Epidermal melanocyte (primary cell): ENCODE results near the gene BCL2L11.

Experiments used
- DNase-seq: peaks from one replicate; pipeline ENCODE4 v3.0.0; 2011; ENCODE audit warnings: low spot score; ENCODE audit not compliant: insufficient read length

The BCL2L11 gene

DNA sequence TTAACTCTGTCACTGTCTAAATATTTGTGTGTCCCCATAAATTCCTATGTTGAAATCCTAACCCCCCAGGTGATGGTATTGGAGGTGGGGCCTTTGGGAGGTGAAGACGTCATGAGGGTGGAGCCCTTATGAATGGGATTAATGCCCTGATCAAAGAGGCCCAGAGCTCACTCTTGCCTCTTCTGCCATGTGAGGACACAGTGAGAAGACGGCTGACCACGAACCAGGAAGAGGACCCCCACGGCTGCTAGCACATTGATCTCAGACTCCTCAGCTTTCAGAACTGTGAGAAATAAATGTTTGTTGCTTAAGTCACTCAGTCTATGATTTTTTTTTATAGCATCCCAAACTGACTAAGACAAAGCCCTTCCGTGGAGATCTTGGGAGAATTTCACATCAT lies 71.2 kb downstream of the BCL2L11 start:
- DNase-seq, result no peak

DNA sequence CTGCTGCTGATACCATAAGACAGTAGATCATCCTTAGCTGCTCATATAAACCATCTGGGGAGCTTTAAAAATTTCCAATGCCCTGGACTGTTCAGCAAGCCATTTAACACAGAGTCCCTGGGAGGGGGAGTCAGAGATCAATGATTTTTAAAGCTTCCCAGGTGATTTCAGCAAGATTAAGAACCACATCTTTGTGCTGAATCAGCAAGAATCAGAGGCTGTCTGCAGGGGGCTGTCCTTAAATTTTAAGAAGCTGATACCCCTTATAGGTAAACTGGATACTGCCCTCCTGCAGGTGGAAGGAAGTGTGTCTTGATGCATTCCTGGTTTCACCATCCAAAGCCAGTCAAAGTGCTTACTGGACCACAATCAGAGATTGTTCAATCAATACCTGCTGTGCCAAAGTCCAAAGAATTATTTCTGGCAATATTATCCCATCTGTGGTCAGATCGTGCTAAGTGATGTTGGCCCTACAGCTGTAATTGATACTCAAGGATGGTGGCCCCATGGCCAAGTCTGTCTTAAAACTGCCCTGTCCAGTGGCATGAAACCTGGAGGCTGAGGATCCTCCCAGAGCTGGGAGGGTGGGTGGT lies 72.2 kb downstream of the BCL2L11 start:
- no peak for DNase-seq

DNA sequence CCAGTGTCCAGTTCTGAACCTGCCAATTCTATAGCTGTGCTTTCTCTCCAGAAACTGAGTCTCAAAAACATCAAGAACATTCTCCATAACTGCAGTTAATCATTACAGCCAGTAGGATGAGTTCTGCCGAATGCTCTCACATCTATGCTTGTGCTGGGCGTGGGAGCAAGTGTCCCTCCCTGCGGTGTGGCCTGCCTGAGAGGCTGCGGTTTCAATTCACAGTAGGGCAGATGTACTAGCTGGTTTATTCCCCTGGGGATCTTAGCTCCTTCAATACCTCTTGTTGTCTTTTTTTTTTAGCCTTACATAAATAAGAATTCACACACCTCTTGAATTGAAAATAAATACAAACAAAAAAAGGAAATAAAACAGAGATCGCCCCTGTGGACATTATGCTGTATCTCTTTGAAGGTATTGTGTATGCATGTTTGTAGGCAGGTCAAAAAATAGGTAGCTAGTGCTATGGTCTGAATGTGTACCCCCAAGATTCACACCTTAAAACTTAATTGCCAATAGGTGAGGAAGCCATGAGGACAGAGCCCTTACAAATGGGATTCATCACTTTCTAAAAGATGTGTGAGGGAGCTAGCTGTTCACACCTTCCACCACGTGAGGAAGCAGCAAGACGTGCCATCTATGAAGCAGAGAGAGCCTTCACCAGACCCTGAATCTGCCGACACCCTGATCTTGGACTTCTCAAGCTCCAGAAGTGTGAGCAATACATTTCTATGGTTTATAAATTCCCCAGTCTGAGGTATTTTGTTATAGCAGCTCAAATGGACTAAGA lies 74.3 kb downstream of the BCL2L11 start:
- DNase-seq, result no peak

DNA sequence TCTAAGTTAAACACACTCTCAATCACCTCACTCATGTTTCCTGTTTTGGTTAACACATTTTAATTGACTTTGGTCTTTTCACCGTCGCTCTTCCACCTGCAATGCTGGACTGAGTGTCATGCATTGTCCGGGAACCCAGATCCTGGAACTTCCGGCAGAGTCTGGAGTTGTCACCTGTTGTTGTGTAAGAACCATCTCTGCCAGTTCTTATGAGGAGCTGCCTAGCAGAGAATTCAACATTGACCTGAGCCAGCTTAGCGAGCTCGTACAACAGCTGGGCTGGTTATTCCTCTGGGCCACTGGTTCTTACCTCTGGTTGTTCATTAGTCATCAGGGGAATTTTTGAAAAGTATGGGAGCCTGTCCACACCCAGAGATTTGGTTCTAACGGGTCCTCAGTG lies 75.7 kb downstream of the BCL2L11 start:
- no peak for DNase-seq

DNA sequence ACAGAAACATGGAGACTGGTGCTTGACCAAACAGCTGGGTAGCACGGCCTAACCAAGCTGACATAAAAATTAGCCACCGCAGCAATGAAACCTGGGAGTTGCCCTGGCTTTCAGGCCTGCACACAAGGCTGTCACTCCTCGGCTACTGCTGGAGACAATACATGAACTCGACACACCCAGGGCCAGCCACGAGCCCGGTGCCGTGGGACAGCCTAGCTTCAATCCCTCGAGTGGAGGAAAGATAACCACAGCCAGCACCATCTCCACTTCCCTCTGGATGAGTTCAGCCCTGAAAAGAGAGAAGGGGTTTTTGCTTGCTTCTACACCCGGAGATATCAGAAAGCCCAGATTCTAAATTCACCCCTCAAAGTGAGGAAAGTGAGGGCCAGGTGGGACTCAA lies 78.0 kb downstream of the BCL2L11 start:
- DNase-seq, result no peak

DNA sequence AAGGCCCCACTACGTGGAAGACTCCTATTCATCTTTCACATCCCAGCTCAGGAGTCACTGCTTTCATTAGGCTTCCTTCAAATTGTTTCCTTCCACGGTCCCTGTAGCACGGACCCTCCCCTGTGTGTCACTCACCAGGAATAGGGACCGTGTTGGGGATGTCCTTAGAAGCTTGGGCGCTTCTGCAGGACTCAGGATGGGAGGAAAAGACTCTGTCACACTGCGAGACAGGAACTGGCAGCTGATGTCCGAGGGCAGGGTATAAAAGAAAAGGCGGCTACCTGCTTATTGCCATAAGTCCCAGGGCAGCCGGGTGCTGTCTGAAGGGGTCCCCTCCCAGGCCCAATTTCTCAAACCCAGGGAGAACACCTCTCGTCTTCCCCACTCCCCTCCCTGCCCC lies 79.1 kb downstream of the BCL2L11 start:
- DNase-seq, result no peak

DNA sequence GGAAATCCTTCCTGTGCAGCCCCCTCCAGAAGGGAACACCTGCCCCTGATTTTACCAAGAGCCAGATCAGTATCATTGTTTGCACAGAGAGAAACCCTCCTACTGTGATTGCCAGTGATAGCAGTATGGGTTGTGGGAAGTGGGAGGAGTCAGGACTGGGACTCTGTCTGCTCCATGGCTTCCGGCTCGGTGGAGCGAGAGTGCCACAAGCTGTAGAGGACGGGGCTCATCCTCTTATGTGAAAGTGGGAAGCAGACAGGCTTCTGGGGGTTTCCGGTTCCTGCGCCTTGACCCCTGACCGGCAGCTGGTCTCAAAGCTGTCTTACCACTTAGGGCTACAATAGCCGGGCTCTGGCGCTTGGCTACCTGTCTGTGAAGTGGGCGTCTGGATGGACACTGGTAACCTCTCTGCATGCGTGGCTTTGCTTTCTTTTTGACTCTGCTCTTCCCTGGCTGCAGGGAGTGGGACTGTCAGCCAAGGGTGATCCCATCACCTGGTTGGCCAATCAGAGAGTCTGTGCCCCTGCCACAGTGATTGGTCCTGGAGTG lies 79.7 kb downstream of the BCL2L11 start:
- DNase-seq, result no peak

DNA sequence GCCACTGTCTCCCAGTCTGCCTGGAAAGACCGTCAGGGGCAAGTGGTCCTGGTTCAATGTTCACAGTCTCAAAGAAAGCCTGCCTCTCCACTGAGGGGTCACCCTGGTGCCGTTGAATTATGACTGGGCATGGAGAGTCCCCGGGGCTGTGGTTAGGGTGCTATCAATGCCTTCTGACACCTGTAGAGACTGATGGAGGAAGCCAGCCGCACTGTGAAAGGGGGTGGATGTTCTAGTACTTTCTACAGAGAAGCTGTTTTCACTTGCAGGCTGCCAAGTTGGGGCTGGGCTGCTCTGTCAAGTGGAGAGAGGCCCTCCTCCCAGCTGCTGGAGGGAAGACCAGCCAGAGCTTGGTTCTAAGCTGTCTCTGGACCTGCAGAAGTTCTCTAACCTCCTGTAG lies 80.5 kb downstream of the BCL2L11 start:
- DNase-seq, result no peak

DNA sequence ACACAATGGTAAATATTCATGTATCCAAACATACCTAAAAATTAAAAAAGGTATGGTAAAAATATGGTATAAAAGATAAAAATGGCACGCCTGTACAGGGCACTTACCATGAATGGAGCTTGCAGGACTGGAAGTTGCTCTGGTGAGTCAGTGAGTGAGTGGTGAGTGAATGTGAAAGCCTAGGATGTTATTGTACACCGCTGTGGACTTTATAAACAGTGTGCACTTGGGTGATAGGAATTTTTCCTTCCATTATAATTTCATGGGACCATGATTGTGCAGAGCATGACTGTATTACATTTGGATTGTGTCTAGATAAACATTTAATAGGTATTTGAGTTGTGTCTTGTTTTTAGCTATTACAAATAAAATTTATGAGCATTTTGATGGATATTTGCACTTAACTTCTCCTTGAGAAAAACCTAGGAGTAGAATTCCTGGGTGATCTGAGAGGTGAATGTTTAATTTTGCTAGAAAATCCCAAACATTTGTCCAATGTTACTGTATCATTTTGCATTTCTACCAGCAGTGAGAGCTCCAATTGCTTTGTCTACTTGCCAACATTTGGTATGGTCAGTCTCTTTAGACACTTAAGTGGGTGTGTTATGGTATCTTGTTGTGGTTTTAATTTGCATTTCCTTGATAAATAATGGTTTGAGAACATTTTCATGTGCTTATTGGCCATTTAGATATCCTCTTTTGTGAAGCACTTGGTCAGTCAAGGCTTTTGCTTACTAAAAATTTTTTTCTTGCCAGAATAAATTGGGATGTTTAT lies 81.7 kb downstream of the BCL2L11 start:
- DNase-seq, result no peak

DNA sequence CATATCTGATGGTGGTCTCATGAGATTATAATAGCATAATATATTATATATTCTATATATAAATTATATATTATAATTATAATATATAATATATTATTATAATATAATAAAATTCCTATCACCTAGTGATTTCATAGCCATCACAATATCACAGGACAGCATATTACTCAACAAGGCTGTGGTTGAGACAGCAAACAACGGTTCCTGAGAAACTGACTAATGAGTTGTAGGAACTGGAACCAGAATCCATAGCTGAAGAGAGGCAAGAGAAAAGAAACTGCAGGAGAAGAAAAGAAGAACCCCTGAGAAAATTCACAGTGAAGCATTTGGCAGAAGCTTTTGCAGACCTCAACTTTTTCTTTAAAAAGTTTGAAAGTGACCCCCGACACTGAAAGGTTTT lies 84.0 kb downstream of the BCL2L11 start:
- DNase-seq, result no peak

DNA sequence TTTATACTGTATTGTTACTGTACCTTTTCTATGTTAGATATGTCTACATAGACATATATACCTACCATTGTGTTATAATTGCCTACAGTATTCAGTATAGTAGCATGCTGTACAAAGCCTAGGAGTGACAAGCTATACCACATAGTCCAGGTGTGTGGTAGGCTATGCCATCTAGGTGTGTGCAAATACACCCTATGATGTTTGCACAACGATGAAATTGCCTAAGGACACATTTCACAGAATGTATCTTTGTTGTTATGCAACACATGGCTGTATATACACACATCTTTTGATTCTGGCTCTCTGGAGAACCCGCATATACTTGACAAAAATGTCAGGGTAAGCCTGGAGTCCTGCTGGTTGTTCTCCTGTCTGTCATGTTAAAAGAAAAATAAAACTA lies 85.1 kb downstream of the BCL2L11 start:
- DNase-seq, result no peak

DNA sequence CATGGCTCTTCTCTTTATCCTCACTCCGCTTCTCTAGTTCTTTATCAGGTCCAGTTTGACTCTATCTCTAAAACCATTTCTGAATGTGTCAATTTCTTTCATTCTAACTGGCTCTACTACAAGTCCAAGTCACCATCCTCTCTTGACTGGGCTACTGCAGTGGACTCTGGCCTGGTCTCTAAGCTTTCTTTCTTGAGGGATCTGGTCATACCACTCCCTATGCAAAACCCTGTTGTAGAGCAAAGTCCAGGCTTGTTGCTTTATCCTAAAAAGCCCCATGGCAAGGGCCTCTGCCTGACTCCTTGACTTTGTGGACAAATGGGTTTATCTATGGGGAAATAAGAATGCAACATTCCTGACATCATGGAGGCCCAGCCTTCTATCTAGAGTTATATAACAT lies 87.1 kb downstream of the BCL2L11 start:
- DNase-seq, result no peak

DNA sequence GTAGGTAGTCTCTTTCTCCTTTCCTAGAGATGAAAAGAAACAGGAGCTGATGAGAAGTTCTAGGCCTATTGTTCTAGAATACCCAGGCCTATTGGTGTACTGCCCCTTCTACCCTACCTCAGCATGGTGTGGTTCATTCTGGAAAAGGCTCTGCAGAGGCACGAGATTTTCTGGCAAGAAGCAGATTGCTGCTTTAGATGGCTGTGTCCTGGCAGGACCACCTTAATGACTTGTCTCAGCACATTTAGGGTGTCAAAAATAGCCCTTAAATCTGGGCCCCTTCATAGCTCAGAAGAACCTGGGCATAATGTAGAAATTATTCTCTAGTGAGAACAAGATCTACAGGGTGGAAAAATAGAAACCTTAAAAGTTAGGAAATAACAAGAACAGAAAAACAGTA lies 87.9 kb downstream of the BCL2L11 start:
- DNase-seq, result no peak

DNA sequence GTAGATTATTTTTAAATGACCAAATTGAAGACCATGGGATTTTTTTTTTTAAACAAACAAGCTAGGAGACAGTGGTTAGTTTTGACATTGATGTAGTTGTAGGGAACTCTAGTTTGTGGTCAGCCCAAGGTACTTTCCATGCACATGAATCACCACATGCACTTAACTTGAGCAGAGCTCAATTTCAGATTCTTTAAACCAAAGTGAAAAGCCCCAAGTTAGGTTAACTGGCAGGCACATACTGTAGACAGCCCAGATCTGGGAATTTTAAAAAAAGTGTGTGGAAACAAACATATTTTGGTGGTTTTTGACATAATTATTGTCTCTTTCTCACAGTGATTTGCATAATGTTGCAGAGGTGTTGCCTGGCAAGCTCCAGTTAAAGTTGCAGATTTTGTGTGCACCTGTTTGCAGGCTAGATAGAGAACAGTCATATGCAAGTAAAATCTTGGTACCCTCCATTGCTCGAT lies 88.4 kb downstream of the BCL2L11 start:
- DNase-seq, result no peak

DNA sequence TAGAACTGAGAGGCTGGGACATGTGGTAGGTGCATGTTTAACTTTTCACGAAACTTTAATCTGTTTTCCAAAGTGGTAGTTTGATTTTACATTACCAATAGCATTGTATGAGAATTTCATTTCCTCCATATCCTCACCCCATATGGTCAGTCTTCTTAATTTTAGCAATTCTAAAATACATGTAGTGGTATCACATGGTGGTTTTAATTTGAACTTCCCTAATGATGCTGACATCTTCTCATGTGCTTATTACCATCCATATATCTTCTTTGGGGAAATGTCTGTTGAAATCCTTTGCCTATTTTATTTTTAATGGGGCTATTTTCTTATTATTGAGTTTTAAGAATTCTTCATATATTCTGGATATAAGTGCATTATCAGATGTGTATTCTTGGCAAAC lies 89.3 kb downstream of the BCL2L11 start:
- no peak for DNase-seq

DNA sequence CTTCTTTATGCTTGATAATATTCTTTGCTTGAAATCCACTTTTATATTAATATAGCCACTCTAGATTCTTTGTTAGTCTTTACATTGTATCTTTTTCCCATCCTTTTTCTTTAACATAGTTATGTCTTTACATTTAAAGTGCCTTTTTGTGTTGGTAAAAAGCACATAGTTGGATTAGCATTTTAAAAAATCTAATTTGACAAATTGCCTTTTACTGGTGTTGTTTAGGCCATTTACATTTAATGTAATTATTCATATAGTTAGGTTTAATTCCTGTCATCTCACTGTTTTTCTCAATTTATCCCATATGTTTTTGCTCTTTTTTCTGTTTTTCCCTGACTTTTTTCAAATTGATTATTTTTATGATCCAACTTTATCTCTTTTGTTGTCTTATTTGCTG lies 93.2 kb downstream of the BCL2L11 start:
- no peak for DNase-seq

DNA sequence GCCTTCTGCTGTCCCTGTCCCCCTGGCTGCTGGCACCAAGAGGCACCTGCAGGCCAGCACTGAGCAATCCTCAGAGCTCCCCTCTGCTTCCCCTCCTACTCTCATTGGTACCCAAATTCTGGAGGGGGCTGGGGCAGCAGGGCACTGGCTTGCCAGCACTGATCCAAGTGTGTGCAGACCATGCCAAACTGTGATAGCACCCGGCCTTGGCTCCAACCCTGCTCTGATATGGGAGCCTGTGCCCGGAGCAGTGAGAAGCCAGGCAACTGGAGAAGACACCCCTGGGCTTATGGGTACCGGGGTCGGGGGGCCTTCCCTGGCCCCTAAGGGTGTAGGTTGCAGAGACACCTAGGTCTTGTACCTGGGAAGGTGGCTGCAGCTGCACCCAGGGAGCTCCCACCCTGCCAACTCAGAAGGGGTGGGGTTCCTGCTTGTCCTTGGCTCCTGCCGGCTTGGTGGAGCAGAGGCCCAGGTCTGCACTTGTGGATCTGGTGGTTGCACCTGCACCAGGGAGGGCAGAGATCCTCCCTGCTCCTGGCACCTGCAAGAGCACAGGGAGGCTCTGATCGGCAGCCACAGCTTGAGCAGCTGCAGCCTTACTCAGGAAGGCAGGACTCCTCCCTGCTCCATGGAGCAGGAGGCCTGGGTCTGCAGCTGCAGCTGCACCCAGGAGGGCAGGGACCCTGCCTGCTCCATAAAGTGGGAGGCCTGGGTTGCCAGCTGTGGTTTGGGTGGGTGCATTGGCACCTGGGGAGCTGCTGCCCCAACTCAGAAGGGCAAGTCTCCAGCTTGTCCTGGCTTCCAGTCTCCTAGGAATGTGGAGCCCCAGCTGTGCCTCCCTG lies 96.3 kb downstream of the BCL2L11 start:
- no peak for DNase-seq
